Measurements from ENCODE around the gene MAPK10.

- no peak for TF ChIP-seq ATF3 (IDR thresholded peaks at IDR 0.05; ENCODE audit: borderline replicate concordance, extremely low read depth, low read depth, low read length)
- TF ChIP-seq EZH2 (IDR thresholded peaks at IDR 0.05; ENCODE audit: borderline replicate concordance, control insufficient read depth, low read depth, low read length) = no peak
- TF ChIP-seq HDAC2 (IDR thresholded peaks at IDR 0.05) = no peak
- no peak for TF ChIP-seq RBBP5 (conservative IDR thresholded peaks at IDR 0.05)
- no peak for TF ChIP-seq PAX5 (IDR thresholded peaks at IDR 0.05; ENCODE audit: borderline replicate concordance, low read depth, low read length)
Measured at GRCh38 chr4:86271057-86271456, 88.8 kb downstream of the MAPK10 start.

All from GM12878 (cell line).